HG03342 (cell line): ENCODE measurements around the gene RIGI.
"Not testable (repeated sequence)": the region's sequence is repeated elsewhere in the genome, so short reads cannot be mapped to it uniquely, and the experiment has no call there.

Experiments used
- ATAC-seq: cut with Tn5 transposase; IDR thresholded peaks from one replicate; pipeline ENCODE4 v1.9.1; 2021; ENCODE audit warnings: mild to moderate bottlenecking, moderate library complexity; ENCODE audit not compliant: unreplicated experiment

RIGI gene

GRCh38 chr9:32526041-32526706, at the start of gene RIGI:
Gene RIGI, minus strand, starts transcription at chr9:32526196. Its CDS starts 30 bp downstream, at chr9:32526166.
- ATAC-seq = peak; percentile 73

- ATAC-seq = no peak
Measured at GRCh38 chr9:32574858-32575257, 48.9 kb upstream of the RIGI start.

GRCh38 chr9:32573821-32574220, 47.8 kb upstream of the RIGI start:
- no peak for ATAC-seq

GRCh38 chr9:32572900-32573523, 47.0 kb upstream of the RIGI start, which contains the start of gene NDUFB6:
Gene NDUFB6, minus strand, starts transcription at chr9:32573159. Its CDS starts 99 bp downstream, at chr9:32573060.
- peak; percentile 88 for ATAC-seq

- peak; percentile 94 for ATAC-seq
Measured at GRCh38 chr9:32571969-32572899, 46.2 kb upstream of the RIGI start.

GRCh38 chr9:32570262-32570661, 44.3 kb upstream of the RIGI start:
- no peak for ATAC-seq

GRCh38 chr9:32566770-32567169, 40.8 kb upstream of the RIGI start:
- no peak for ATAC-seq

GRCh38 chr9:32565967-32566366, 40.0 kb upstream of the RIGI start:
- no peak for ATAC-seq

- no peak for ATAC-seq
Measured at GRCh38 chr9:32558408-32558934, 32.5 kb upstream of the RIGI start.

- no peak for ATAC-seq
Measured at GRCh38 chr9:32554591-32554990, 28.6 kb upstream of the RIGI start.

- no peak for ATAC-seq
Measured at GRCh38 chr9:32554107-32554506, 28.1 kb upstream of the RIGI start.

GRCh38 chr9:32552172-32552872, 26.3 kb upstream of the RIGI start, which contains the start of the genes SMIM27 and TOPORS:
Gene SMIM27, plus strand, starts transcription at chr9:32552327. Its CDS starts 108 bp downstream, at chr9:32552435.
Gene TOPORS, minus strand, starts transcription at chr9:32552586. Its CDS starts 150 bp downstream, at chr9:32552436.
- peak; percentile 73 for ATAC-seq

- peak; percentile 6 for ATAC-seq
Measured at GRCh38 chr9:32551276-32552051, 25.5 kb upstream of the RIGI start.

- peak; percentile 56 for ATAC-seq
Measured at GRCh38 chr9:32550562-32551275, 24.7 kb upstream of the RIGI start.

GRCh38 chr9:32550150-32550561, 24.2 kb upstream of the RIGI start:
- no peak for ATAC-seq

GRCh38 chr9:32548213-32548612, 22.2 kb upstream of the RIGI start:
- not testable (repeated sequence) for ATAC-seq

- ATAC-seq = no peak
Measured at GRCh38 chr9:32545884-32546283, 19.9 kb upstream of the RIGI start.

- no peak for ATAC-seq
Measured at GRCh38 chr9:32543047-32543446, 17.1 kb upstream of the RIGI start.

GRCh38 chr9:32533816-32534215, 7.8 kb upstream of the RIGI start:
- ATAC-seq = no peak
